Right cardiac atrium (tissue), 5 donors: ENCODE data around the gene ITGB8. TPM values are rescaled to one million over a fixed set of nuclear protein-coding genes. Genes with fewer than 3 reads are reported as not detected.

Experiments used
- ATAC-seq, 2 donors: fragments of 200-7000 bp; cut with Tn5 transposase; one replicate each; pipeline versions ENCODE4 v1.8.0 to v1.9.1; 2020; ENCODE audit warnings: moderate library complexity in 2 of 2, mild to moderate bottlenecking in 1 of 2
- DNase-seq, 3 donors: peaks; one replicate each; pipeline ENCODE4 v3.0.0-alpha.2; 2020
- H3K27ac ChIP-seq: one replicate; pipeline ENCODE4 v1.5.1; 2013; ENCODE audit warnings: mild to moderate bottlenecking, low read length, control low read depth, moderate library complexity
- H3K27me3 ChIP-seq: one replicate; pipeline ENCODE4 v1.6.1; 2013; ENCODE audit not compliant: control insufficient read depth, insufficient read depth
- H3K4me1 ChIP-seq: one replicate; pipeline ENCODE4 v1.6.1; 2013; ENCODE audit warnings: low read length; ENCODE audit not compliant: control insufficient read depth, insufficient read depth
- H3K4me3 ChIP-seq: one replicate; pipeline ENCODE4 v1.5.1; 2013; ENCODE audit warnings: low read length, control low read depth
- H3K9me3 ChIP-seq: one replicate; pipeline ENCODE4 v1.6.1; 2013; ENCODE audit warnings: low read length; ENCODE audit not compliant: control insufficient read depth
- WGBS: extraction: QIAGEN DNeasy Blood & Tissue Kit; methylation state at CpG from one replicate; pipeline ENCODE4 v1.1.7; 2013; 5-methylcytosine and 5-hydroxymethylcytosine counted together
- intact Hi-C, 4 donors: fragments of 100-400 bp; cut with DNase I; formaldehyde crosslinking; loops; one replicate each; pipeline versions ENCODE4 v1.11.0 to v1.14.0; 2022 to 2023
- polyA plus RNA-seq: library from polyadenylated mRNA; stranded (reverse); fragments of 200-250 nt; gene quantifications from one replicate; pipeline ENCODE4 v1.2.3, GENCODE V29; 2013
- total RNA-seq, 4 donors: library from RNA; stranded (reverse); fragmentation: NEBNext Ultra II Directional; extraction: Animal tissue kit (Norgen Biotek cat#: 25700); gene quantifications; one replicate each; pipeline ENCODE4 v1.2.1, GENCODE V29; 2021
- donor health status: healthy with polysubstance abuse.
- donor health status: DM: no; HTN: yes; CAD: no.
- donor health status: DM: no; HTN: no; CAD: no.
- donor health status: DM: no; HTN: yes; CAD: no; lungs with severe emphysema.
- donor health status: DM: yes; HTN: yes; CAD: no.

Gene ITGB8
- total and polyA plus RNA-seq, 5 donors: 2.1 to 5.1 (median 3.6) TPM

DNA sequence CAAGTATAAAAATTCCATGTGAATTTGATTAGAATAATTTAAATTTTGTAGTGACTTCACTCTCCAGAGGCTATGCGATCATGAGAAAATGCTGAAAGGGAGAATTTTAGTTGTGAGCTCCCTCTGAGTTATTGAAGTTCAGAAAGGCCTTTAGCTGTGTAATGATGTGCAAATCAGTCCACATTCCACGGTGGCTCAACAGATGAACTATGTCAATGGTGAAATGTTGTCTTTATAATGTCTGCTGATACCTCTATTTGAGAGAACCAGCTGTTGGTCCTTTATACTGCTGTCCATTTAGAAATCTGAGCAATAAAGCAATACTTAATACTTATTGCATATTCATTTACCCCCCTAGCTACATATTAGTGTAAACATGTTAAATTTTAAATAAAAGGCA lies 7.1 kb upstream of the ITGB8 start:
- WGBS: 57% methylated on average over 2 of the region's 2 CpGs
- Histone ChIP-seq H3K27ac (no peak overlapping the region), H3K27me3 (no peaks in the 10 kb centered on the region), H3K4me3 (no peak overlapping the region), H3K9me3 (no peaks in the 10 kb centered on the region), H3K4me1 (no peaks in the 10 kb centered on the region)
- DNase-seq: no peak
- intact Hi-C loops: loop anchor here in 1 of 4 donors (10.0 kb wide), 1 partner anchor 271 kb away; no protein-coding TSS in a partner anchor
- no peak for ATAC-seq

DNA sequence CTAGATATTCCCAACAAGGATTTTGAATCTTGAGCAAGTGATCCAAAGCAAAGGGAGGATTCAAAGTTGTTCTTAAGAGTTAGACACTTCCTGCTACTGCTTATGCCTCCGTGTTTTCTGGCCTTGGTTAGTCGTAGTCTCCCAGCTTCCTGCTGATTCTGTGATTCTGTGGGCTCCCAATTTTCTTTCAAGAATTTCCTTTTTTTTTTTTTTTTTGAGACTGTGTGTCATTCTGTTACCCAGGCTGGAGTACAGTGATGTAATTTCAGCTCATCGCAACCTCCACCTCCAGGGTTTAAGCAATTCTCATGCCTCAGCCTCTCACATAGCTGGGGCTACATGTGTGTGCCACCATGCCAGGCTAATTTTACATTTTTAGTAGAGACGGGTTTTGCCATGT lies 4.4 kb upstream of the ITGB8 start:
- no peak for ATAC-seq
- no peak for DNase-seq
- intact Hi-C loops: loop anchor here in 1 of 4 donors (10.0 kb wide), 1 partner anchor 268 kb away; no protein-coding TSS in a partner anchor
- Histone ChIP-seq H3K9me3 (no peaks in the 10 kb centered on the region), H3K27me3 (no peaks in the 10 kb centered on the region), H3K27ac (no peak overlapping the region), H3K4me1 (no peaks in the 10 kb centered on the region), H3K4me3 (no peak overlapping the region)
- WGBS: 71% methylated on average over 4 of the region's 4 CpGs

DNA sequence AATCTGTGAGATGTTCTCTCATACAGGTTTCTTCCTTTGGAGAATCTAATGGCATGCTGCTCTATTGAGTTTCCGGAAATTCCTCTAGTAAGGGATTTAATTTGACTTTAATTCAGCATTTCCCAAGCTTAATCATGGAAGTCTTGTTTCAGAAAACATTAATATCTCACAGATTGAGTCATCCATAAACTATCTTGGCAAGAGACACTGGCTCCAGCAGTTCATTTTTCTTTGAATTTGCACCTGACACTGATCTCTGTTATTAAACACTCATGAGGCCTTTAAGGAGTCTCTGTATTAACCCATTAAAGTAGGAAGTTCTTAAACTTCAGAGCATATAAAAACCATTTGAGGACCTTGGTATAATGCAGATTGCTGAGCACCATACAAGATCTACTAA lies 3.6 kb upstream of the ITGB8 start:
- Histone ChIP-seq H3K27ac (no peak overlapping the region), H3K9me3 (no peaks in the 10 kb centered on the region), H3K4me1 (no peaks in the 10 kb centered on the region), H3K27me3 (no peaks in the 10 kb centered on the region), H3K4me3 (no peak overlapping the region)
- 71% methylated on average over 1 of the region's 1 CpG for WGBS
- DNase-seq: no peak
- intact Hi-C loops: loop anchor here in 1 of 4 donors (10.0 kb wide), 1 partner anchor 268 kb away; no protein-coding TSS in a partner anchor
- no peak for ATAC-seq

DNA sequence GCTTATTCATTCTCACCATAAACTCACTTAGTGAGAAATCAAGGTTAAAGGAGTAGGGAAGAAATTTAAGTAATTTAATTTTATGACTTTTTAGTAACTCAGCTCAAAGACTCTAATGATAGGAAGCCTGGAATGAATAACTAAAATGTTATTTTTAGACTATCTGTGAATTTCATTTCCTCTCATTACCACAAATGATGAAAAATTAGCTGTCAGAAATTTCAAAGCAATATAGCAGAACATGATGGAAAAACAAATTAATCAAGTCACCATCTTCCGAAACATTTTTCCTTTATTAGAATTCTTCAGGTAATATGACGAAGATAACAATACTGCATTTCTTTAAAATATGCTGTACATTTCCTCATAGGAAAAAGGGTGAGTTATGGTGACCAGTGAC lies 2.7 kb upstream of the ITGB8 start:
- H3K27ac ChIP-seq: no peak overlapping the region
- WGBS: 85% methylated on average over 2 of the region's 2 CpGs
- DNase-seq: no peak
- no peak for ATAC-seq
- no peaks in the 10 kb centered on the region for H3K4me1 ChIP-seq
- no peaks in the 10 kb centered on the region for H3K9me3 ChIP-seq
- intact Hi-C loops: loop anchor here in 1 of 4 donors (10.0 kb wide), 1 partner anchor 267 kb away; no protein-coding TSS in a partner anchor
- H3K4me3 ChIP-seq: no peak overlapping the region
- no peaks in the 10 kb centered on the region for H3K27me3 ChIP-seq

DNA sequence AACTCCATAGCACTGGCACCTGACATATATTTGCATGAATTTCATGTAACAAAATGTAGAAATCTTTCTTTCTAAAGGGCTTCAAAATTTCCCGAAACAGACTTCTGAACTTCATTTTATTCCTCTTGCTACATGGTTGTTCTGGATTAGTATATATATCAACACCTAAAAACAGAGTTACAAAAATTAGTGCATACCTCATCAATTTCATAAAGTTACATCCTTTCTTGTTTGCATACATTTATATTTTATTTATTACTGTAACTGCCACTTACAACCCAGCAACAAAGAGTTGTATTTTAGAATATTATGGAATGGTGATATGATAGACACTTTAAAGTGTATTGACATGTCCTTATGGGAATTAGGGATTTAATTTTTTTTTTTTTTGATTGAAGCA lies 2.0 kb upstream of the ITGB8 start:
- H3K4me3 ChIP-seq: no peak overlapping the region
- no peak overlapping the region for H3K27ac ChIP-seq
- 99% methylated on average over 1 of the region's 1 CpG for WGBS
- intact Hi-C loops: loop anchor here in 1 of 4 donors (10.0 kb wide), 1 partner anchor 266 kb away; no protein-coding TSS in a partner anchor
- H3K4me1 ChIP-seq: no peaks in the 10 kb centered on the region
- no peaks in the 10 kb centered on the region for H3K9me3 ChIP-seq
- no peak for DNase-seq
- no peak for ATAC-seq
- no peaks in the 10 kb centered on the region for H3K27me3 ChIP-seq

DNA sequence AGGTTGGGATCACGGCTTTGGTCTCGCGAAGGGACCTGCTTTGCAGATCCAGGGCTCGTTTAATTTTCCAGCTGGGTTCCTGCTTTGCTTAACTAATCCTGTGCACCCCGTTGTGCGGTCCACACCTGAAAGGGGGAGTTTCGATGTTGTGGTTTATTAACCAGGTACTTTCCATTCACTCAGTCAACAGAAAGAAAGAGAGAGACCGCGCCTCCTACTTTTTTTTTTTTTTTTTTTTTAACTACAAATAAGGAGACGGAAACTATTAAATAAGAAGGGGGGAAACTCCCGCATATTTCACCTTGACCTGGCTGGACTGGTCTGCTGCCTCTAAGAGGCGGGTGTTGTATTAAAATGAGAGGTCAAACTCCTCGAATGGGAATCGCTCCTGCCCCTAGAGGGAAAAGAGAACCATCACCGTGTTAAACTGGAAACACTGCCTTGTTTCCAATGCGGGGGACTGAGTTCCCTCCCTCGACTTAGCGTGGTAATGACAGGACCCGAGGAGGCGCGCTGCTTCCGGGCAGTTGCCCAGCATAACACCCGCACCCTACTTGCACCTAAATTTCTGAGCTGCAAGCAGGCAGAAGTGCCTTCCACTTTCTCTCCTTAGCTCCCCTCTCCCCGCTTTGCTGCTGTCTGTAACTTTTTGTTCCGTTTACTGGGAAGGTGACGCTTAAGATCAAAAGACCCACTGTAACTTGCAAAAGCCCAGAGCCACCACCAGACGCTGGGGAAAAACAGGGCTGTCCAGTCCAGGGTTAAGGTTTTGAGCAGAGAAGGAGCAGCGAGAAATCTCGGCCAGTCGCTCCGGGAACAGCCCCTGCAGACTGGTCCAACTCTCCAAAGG lies 1.1 kb upstream of the ITGB8 start:
- peak; percentile 75 to 78 for ATAC-seq
- H3K4me1 ChIP-seq: no peaks in the 10 kb centered on the region

DNA sequence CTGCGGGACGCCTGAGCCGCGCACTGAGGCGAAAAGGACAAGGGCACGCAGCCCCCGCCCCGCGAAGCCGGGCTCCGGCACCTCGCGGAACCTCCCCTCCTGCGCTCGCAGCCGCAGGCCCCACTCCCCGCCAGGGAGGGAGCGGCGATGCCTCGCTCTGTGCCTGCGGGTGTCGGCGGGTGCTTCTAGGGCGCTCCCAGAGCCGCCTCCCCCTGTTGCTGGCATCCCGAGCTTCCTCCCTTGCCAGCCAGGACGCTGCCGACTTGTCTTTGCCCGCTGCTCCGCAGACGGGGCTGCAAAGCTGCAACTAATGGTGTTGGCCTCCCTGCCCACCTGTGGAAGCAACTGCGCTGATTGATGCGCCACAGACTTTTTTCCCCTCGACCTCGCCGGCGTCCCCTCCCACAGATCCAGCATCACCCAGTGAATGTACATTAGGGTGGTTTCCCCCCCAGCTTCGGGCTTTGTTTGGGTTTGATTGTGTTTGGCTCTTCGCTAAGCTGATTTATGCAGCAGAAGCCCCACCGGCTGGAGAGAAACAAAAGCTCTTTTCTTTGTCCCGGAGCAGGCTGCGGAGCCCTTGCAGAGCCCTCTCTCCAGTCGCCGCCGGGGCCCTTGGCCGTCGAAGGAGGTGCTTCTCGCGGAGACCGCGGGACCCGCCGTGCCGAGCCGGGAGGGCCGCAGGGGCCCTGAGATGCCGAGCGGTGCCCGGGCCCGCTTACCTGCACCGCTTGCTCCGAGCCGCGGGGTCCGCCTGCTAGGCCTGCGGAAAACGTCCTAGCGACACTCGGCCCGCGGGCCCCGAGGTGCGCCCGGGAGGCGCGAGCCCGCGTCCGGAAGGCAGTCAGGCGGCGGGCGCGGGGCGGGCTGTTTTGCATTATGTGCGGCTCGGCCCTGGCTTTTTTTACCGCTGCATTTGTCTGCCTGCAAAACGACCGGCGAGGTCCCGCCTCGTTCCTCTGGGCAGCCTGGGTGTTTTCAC lies 519 bp downstream of the ITGB8 start:
- DNase-seq: peak; percentile 42 to 75 (median 72)
- ATAC-seq: peak; percentile 63 to 66
- intact Hi-C loops: no loop called here
- no peaks in the 10 kb centered on the region for H3K27me3 ChIP-seq
- no peaks in the 10 kb centered on the region for H3K9me3 ChIP-seq
- no peaks in the 10 kb centered on the region for H3K4me1 ChIP-seq
- peak overlapping the region; percentile 49 for H3K4me3 ChIP-seq
- H3K27ac ChIP-seq: peak overlapping the region; percentile 63
- WGBS: under 1% methylated on average over 92 of the region's 92 CpGs

More for the DNA sequence above, 1.1 kb upstream of the ITGB8 start:
- Histone ChIP-seq H3K27ac (peak overlapping the region; percentile 63), H3K4me3 (peak overlapping the region; percentile 49), H3K9me3 (no peaks in the 10 kb centered on the region), H3K27me3 (no peaks in the 10 kb centered on the region)
- intact Hi-C loops: loop anchor here in 1 of 4 donors (10.0 kb wide), 1 partner anchor 265 kb away; no protein-coding TSS in a partner anchor
- DNase-seq: peak; percentile 45 to 80 (median 74)
- 7% methylated on average over 31 of the region's 31 CpGs for WGBS

DNA sequence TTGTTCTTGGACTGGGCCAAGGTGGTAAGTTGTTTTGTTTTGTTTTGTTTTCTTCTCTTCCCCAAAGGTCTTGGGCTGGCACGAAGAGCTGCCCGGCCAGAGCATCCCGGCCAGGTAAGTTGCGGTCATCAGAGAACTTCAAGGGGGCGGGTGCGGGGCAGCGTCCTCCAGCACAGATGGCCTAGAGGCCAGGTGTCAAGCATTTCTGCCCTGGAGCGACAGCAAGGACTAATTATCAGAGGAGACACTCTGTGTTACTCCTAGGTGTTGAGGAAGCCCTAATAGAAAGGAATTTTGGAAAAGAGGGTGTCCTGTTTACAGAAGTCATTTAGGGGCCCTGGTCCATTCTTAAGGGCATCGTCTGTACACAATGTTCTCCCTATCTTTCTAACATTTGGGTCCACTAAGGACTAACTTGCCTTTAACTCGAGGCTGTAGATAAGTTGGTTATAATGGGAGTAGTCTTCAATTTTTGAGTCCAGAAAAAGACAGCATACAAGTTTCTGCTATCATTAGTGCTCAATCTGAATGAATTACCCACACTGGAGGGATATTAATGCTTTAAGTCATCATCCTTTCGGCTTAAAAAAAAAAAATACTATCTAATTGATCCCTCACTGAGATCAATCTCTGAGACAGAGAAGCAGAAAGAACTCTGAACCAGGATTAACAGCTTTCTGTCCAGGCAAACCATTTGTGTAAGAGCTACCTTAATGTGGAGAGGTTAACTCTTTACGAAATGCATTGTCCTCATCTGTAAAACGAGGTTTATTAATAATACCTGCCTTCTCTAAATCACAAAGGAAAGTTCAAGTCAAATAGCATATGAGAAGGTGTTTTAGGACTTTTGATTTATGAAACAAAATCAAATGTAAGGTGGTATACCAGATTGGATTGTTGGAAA lies 1.5 kb downstream of the ITGB8 start:
- DNase-seq (no peak), ATAC-seq (no peak)
- no peaks in the 10 kb centered on the region for H3K4me1 ChIP-seq
- intact Hi-C loops: no loop called here
- H3K4me3 ChIP-seq: peak overlapping the region; percentile 49
- 35% methylated on average over 13 of the region's 13 CpGs for WGBS
- no peaks in the 10 kb centered on the region for H3K9me3 ChIP-seq
- no peaks in the 10 kb centered on the region for H3K27me3 ChIP-seq
- peak overlapping the region; percentile 16 for H3K27ac ChIP-seq

DNA sequence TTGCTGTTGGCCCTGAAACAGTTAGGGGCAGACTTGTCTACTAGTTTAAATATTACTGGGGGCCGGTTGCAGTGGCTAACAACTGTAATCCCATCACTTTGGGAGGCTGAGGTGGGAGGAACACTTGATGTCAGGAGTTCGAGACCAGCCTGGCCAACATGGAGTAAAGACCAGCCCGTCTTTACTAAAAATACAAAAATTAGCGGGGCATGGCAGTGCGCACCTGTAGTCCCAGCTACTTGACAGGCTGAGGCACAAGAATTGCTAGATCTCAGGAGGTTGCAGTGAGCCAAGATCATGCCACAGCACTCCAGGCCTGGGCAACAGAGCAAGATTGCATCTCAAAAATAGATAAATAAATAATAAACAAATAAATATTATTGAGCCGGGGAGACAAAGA lies 7.6 kb downstream of the ITGB8 start:
- no peak for DNase-seq
- Histone ChIP-seq H3K27me3 (no peaks in the 10 kb centered on the region), H3K27ac (no peak overlapping the region), H3K4me3 (no peak overlapping the region), H3K4me1 (peaks cover 2% of the 10 kb centered on the region), H3K9me3 (no peaks in the 10 kb centered on the region)
- ATAC-seq: no peak
- intact Hi-C loops: no loop called here
- 89% methylated on average over 6 of the region's 6 CpGs for WGBS

DNA sequence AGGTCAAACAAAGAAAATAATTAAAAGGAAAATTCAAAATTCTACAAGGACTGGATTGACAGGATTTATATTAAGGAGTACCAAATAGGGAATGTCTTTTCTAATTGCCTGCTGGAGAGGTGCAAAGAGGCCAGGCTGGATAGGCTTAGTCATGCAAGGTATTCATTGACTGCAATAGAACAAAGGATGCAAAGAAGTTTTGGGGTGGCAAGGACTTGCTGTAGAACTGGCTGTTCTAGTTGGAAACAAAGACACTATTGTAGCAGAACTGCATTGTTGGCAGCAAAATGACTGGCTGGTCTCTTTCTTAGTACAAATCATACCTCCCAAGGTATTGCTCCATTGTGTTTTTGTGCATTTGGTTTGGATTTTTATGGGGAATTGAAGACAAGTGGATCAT lies 10.1 kb downstream of the ITGB8 start:
- H3K9me3 ChIP-seq: no peaks in the 10 kb centered on the region
- no peaks in the 10 kb centered on the region for H3K27me3 ChIP-seq
- H3K4me1 ChIP-seq: peaks cover 2% of the 10 kb centered on the region
- ATAC-seq (no peak), DNase-seq (no peak)
- intact Hi-C loops: no loop called here
- H3K27ac ChIP-seq: no peak overlapping the region
- no peak overlapping the region for H3K4me3 ChIP-seq
